ENCODE data around the gene ADAMTS3. TPM values are rescaled to one million over a fixed set of nuclear protein-coding genes. Genes with fewer than 3 reads are reported as not detected.

Gene ADAMTS3
- total RNA-seq (ENCODE audit: unreplicated experiment) = 7.4 TPM
- long read RNA-seq = 0 reads

GRCh38 chr4:72568959-72569718 is at the start of gene ADAMTS3:
TSS of gene ADAMTS3 (minus strand) at chr4:72569221. CDS start at chr4:72568762, 459 bp downstream.
- H3K36me3 Mint-ChIP-seq (ENCODE audit: low read depth, unreplicated experiment) = no peaks in the 10 kb centered on the region
- peaks cover 23% of the 10 kb centered on the region for H3K4me1 Mint-ChIP-seq (ENCODE audit: unreplicated experiment)
- H3K27me3 Mint-ChIP-seq (ENCODE audit: unreplicated experiment) = no peaks in the 10 kb centered on the region
- no peaks in the 10 kb centered on the region for H3K9me3 Mint-ChIP-seq (ENCODE audit: unreplicated experiment)
- peak within 1 kb of the TSS; percentile 92 for H3K4me3 Mint-ChIP-seq (ENCODE audit: unreplicated experiment)
- TF ChIP-seq CTCF (IDR thresholded peaks at IDR 0.05; ENCODE audit: unreplicated experiment) = no peak
- DNase-seq (ENCODE audit: low spot score) = peak; percentile 71
- H3K27ac Mint-ChIP-seq (ENCODE audit: unreplicated experiment) = peak within 1 kb of the TSS; percentile 76

- Mint-ChIP-seq H3K9me3 (ENCODE audit: unreplicated experiment) (no peaks in the 10 kb centered on the region), H3K36me3 (ENCODE audit: low read depth, unreplicated experiment) (no peaks in the 10 kb centered on the region), H3K4me1 (ENCODE audit: unreplicated experiment) (no peaks in the 10 kb centered on the region), H3K4me3 (ENCODE audit: unreplicated experiment) (no peak overlapping the region), H3K27me3 (ENCODE audit: unreplicated experiment) (no peaks in the 10 kb centered on the region), H3K27ac (ENCODE audit: unreplicated experiment) (no peak overlapping the region)
- TF ChIP-seq CTCF (IDR thresholded peaks at IDR 0.05; ENCODE audit: unreplicated experiment) = no peak
- DNase-seq (ENCODE audit: low spot score) = no peak
Measured at GRCh38 chr4:72613959-72614358, 44.9 kb upstream of the ADAMTS3 start.

- TF ChIP-seq CTCF (IDR thresholded peaks at IDR 0.05; ENCODE audit: unreplicated experiment) = no peak
- Mint-ChIP-seq H3K36me3 (ENCODE audit: low read depth, unreplicated experiment) (peaks cover 6% of the 10 kb centered on the region), H3K9me3 (ENCODE audit: unreplicated experiment) (peaks cover 6% of the 10 kb centered on the region), H3K4me3 (ENCODE audit: unreplicated experiment) (no peak overlapping the region), H3K27me3 (ENCODE audit: unreplicated experiment) (no peaks in the 10 kb centered on the region), H3K27ac (ENCODE audit: unreplicated experiment) (no peak overlapping the region), H3K4me1 (ENCODE audit: unreplicated experiment) (no peaks in the 10 kb centered on the region)
- DNase-seq (ENCODE audit: low spot score) = no peak
Measured at GRCh38 chr4:72606751-72607150, 37.7 kb upstream of the ADAMTS3 start.

GRCh38 chr4:72604324-72604723 is 35.3 kb upstream of the ADAMTS3 start:
- no peak overlapping the region for H3K27ac Mint-ChIP-seq (ENCODE audit: unreplicated experiment)
- no peaks in the 10 kb centered on the region for H3K27me3 Mint-ChIP-seq (ENCODE audit: unreplicated experiment)
- H3K4me1 Mint-ChIP-seq (ENCODE audit: unreplicated experiment) = no peaks in the 10 kb centered on the region
- H3K9me3 Mint-ChIP-seq (ENCODE audit: unreplicated experiment) = peaks cover 6% of the 10 kb centered on the region
- no peak overlapping the region for H3K4me3 Mint-ChIP-seq (ENCODE audit: unreplicated experiment)
- H3K36me3 Mint-ChIP-seq (ENCODE audit: low read depth, unreplicated experiment) = peaks cover 6% of the 10 kb centered on the region
- no peak for DNase-seq (ENCODE audit: low spot score)
- TF ChIP-seq CTCF (IDR thresholded peaks at IDR 0.05; ENCODE audit: unreplicated experiment) = no peak
